ENCODE measurements around the gene CLEC18A.

Gene CLEC18A

DNA sequence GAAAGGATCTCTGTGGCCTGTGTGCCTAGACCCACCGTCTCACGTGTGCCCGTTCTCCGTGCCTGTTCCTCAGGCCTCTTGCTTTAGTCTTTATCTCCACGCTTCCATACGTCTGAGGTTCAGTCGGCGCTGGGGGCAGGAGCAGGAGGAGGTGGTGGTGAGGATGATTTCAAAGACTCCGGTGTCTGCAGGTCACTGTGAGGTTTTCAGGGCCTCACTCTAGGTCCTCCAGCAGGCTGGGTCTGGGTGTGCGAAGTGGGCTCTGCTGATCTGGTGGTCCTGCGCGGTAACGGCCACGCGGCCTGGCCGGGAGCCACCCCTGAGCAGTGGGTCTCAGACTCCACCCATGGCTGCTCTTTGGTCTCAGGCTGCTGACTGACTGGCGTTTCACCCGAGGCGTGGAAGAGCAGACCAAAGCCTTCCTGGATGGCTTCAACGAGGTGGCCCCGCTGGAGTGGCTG lies 14.4 kb upstream of the CLEC18A start:
- Histone ChIP-seq H3K4me3 (ENCODE audit: low read depth, low read length, poor library complexity, severe bottlenecking) (no peak overlapping the region), H3K9ac (ENCODE audit: low read length) (no peak overlapping the region), H3K27me3 (ENCODE audit: insufficient read depth, low read length) (no peaks in the 10 kb centered on the region), H3K79me2 (ENCODE audit: insufficient read depth, low read length) (no peaks in the 10 kb centered on the region), H3K36me3 (ENCODE audit: insufficient read depth, low read length) (peaks cover 24% of the 10 kb centered on the region; the same call in 1 of the 2 replicates), H3K9me3 (ENCODE audit: low read length) (no peaks in the 10 kb centered on the region), H2AFZ (ENCODE audit: low read length) (no peak overlapping the region), H3F3A (ENCODE audit: insufficient read depth, low read length) (no peaks in the 10 kb centered on the region), H4K20me1 (ENCODE audit: insufficient read depth, low read length) (no peaks in the 10 kb centered on the region), H3K4me2 (ENCODE audit: low read length) (no peak overlapping the region), H3K4me1 (ENCODE audit: insufficient read depth, low read length, severe bottlenecking) (no peaks in the 10 kb centered on the region), H3K27ac (ENCODE audit: low read depth, low read length, poor library complexity, severe bottlenecking) (no peak overlapping the region), H3K9me2 (ENCODE audit: low read depth, low read length) (no peaks in the 10 kb centered on the region)
- TF ChIP-seq EZH2 (IDR thresholded peaks at IDR 0.05; ENCODE audit: borderline replicate concordance, low read length): no peak
- TF ChIP-seq, protein P1, sequence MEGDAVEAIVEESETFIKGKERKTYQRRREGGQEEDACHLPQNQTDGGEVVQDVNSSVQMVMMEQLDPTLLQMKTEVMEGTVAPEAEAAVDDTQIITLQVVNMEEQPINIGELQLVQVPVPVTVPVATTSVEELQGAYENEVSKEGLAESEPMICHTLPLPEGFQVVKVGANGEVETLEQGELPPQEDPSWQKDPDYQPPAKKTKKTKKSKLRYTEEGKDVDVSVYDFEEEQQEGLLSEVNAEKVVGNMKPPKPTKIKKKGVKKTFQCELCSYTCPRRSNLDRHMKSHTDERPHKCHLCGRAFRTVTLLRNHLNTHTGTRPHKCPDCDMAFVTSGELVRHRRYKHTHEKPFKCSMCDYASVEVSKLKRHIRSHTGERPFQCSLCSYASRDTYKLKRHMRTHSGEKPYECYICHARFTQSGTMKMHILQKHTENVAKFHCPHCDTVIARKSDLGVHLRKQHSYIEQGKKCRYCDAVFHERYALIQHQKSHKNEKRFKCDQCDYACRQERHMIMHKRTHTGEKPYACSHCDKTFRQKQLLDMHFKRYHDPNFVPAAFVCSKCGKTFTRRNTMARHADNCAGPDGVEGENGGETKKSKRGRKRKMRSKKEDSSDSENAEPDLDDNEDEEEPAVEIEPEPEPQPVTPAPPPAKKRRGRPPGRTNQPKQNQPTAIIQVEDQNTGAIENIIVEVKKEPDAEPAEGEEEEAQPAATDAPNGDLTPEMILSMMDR (IDR thresholded peaks at IDR 0.05; ENCODE audit: low read length): no peak

DNA sequence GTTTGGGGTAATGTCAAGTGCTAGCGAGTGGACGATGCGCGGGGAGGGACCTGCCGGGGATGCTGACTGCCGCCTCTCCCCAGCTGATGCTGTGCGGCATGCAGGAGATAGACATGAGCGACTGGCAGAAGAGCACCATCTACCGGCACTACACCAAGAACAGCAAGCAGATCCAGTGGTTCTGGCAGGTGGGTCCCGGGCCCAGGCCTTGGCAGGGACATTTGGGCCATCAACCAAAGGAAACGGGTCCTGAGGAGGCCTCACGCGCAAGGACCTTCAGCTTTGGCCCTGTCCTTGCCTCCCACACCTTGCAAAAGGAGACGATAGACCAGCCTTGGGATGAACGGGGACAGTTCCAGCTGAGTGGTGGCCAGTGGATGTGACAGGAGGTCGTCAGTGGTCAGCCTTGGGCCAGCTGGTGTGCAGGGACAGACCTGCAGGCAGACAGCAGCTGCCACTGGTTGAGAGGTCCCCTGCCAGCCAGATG lies 13.6 kb upstream of the CLEC18A start:
- H4K20me1 ChIP-seq (ENCODE audit: insufficient read depth, low read length): no peaks in the 10 kb centered on the region
- H3K9me2 ChIP-seq (ENCODE audit: low read depth, low read length): no peaks in the 10 kb centered on the region
- H3K27ac ChIP-seq (ENCODE audit: low read depth, low read length, poor library complexity, severe bottlenecking): no peak overlapping the region
- H3K4me2 ChIP-seq (ENCODE audit: low read length): no peak overlapping the region
- H3K79me2 ChIP-seq (ENCODE audit: insufficient read depth, low read length): no peaks in the 10 kb centered on the region
- no peak overlapping the region for H3K9ac ChIP-seq (ENCODE audit: low read length)
- no peaks in the 10 kb centered on the region for H3K4me1 ChIP-seq (ENCODE audit: insufficient read depth, low read length, severe bottlenecking)
- no peak overlapping the region for H2AFZ ChIP-seq (ENCODE audit: low read length)
- H3K4me3 ChIP-seq (ENCODE audit: low read depth, low read length, poor library complexity, severe bottlenecking): no peak overlapping the region
- no peaks in the 10 kb centered on the region for H3K27me3 ChIP-seq (ENCODE audit: insufficient read depth, low read length)
- H3F3A ChIP-seq (ENCODE audit: insufficient read depth, low read length): no peaks in the 10 kb centered on the region
- TF ChIP-seq, protein P1 (IDR thresholded peaks at IDR 0.05; ENCODE audit: low read length): peak; percentile 69
- TF ChIP-seq EZH2 (IDR thresholded peaks at IDR 0.05; ENCODE audit: borderline replicate concordance, low read length): no peak
- H3K36me3 ChIP-seq (ENCODE audit: insufficient read depth, low read length): peaks cover 19% of the 10 kb centered on the region; the same call in 1 of the 2 replicates
- no peaks in the 10 kb centered on the region for H3K9me3 ChIP-seq (ENCODE audit: low read length)

DNA sequence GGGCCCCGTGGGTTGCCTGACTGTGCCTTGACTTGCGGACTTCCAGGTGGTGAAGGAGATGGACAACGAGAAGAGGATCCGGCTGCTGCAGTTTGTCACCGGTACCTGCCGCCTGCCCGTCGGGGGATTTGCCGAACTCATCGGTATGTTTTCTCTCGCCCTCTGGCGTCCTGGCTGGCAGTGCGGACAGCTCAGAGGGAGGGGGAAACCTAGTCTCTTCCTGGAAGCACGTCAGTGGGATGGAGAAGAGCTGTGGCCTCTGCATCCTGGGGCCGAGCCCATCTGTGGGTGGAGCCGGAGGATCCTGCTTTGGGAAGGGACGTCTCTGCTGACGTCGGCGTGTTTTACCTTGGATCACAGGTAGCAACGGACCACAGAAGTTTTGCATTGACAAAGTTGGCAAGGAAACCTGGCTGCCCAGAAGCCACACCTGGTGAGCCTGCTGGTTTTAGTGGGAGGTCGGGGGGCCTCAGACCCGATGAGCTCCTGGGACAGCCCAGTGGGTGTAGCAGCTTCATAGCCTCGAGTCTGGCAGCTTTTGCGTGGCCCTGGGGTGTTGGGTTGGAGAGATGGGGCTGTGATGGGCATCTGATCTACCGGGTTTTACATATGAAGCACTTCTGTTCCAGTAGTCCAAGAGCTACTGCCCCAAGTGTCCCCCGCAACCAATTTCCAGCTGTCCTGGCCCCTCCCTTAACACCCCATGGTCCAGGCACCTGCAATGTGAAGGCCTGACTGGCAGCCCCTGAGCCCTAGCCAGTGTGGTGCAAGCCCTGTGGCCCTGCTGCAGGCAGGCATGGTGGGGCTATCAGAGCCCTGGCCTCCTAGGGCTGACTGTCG lies 11.9 kb upstream of the CLEC18A start:
- no peaks in the 10 kb centered on the region for H3K9me3 ChIP-seq (ENCODE audit: low read length)
- H3K4me3 ChIP-seq (ENCODE audit: low read depth, low read length, poor library complexity, severe bottlenecking): no peak overlapping the region
- no peak overlapping the region for H3K9ac ChIP-seq (ENCODE audit: low read length)
- no peaks in the 10 kb centered on the region for H3K4me1 ChIP-seq (ENCODE audit: insufficient read depth, low read length, severe bottlenecking)
- H3K9me2 ChIP-seq (ENCODE audit: low read depth, low read length): no peaks in the 10 kb centered on the region
- no peak overlapping the region for H3K4me2 ChIP-seq (ENCODE audit: low read length)
- no peaks in the 10 kb centered on the region for H3F3A ChIP-seq (ENCODE audit: insufficient read depth, low read length)
- no peaks in the 10 kb centered on the region for H4K20me1 ChIP-seq (ENCODE audit: insufficient read depth, low read length)
- H3K27me3 ChIP-seq (ENCODE audit: insufficient read depth, low read length): no peaks in the 10 kb centered on the region
- H3K27ac ChIP-seq (ENCODE audit: low read depth, low read length, poor library complexity, severe bottlenecking): no peak overlapping the region
- no peak overlapping the region for H2AFZ ChIP-seq (ENCODE audit: low read length)
- H3K79me2 ChIP-seq (ENCODE audit: insufficient read depth, low read length): no peaks in the 10 kb centered on the region
- peaks cover 17% of the 10 kb centered on the region; the same call in 1 of the 2 replicates for H3K36me3 ChIP-seq (ENCODE audit: insufficient read depth, low read length)
- TF ChIP-seq, protein P1 (IDR thresholded peaks at IDR 0.05; ENCODE audit: low read length): no peak
- TF ChIP-seq EZH2 (IDR thresholded peaks at IDR 0.05; ENCODE audit: borderline replicate concordance, low read length): no peak
